Midbrain (tissue), 1 donor: Measurements from ENCODE around the gene SPEF2.
"Not testable (repeated sequence)": the region's sequence is repeated elsewhere in the genome, so short reads cannot be mapped to it uniquely, and the experiment has no call there.

Experiments
- DNase-seq: peaks from one replicate; lab custom pipeline; 2025; lab: John Stamatoyannopoulos, UW

The SPEF2 gene

DNA sequence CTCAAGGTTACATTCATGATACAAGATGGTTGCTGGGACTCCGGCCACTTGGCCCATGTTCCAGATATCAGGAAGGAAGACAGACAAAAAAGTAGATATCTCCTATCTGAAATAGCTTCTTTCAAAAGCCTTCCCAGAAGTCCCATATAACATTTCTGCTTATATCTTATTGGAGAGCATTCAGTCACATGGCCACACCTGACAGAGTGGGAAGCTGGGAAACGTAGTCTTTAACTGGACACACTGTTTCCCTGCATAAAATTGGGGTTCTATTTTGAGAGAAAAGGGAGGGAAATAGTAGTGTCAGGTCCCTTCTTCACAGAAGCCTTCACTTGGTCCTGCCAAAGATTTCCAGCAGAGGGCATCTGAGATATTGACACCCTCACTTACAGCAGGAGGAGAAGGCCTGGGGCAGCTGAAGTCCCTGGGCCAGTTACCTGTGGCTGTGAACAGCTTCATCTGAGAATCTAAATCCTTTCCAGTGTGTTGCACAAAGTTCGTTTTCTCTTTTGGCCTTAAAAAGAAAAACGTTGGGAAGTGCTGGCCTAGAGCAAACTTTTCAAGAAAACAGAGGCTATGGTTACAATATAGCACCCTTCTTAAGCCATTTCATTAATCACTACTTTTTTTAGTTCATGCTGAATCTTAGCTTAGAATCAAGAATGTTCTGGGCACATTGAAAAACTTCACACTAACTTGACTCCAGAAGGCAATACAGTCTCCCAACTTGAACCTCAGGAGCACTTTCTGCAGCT, 33.5 kb downstream of the SPEF2 start:
- DNase-seq, result peak; percentile 52

- no peak for DNase-seq
Observed at GRCh38 chr5:35656721-35657120, 39.1 kb downstream of the SPEF2 start.

- no peak for DNase-seq
Observed at GRCh38 chr5:35657877-35658276, 40.2 kb downstream of the SPEF2 start.

GRCh38 chr5:35659556-35659955, 41.9 kb downstream of the SPEF2 start:
- no peak for DNase-seq

DNA sequence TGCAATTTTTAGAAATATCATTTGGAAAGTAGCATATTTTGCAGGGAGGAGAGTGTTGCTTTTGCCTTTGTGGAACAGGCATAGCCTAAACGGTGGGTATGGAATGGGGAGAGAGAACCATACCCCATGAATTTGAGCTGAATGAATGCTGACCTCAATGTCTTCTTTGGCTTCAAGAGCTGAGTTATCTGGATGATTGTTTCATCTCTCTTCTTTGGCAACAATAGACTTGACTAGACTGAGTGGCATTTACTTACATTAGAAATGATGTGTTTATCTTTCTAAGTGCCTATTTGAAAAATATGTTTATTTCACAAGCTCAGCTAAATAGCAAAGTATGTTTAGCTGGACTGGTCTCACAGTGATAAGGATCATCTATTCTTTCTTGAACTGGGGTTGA, 42.8 kb downstream of the SPEF2 start:
- no peak for DNase-seq

- DNase-seq, result no peak
Observed at GRCh38 chr5:35664584-35664983, 46.9 kb downstream of the SPEF2 start.

GRCh38 chr5:35665096-35665495, 47.4 kb downstream of the SPEF2 start:
- no peak for DNase-seq

DNA sequence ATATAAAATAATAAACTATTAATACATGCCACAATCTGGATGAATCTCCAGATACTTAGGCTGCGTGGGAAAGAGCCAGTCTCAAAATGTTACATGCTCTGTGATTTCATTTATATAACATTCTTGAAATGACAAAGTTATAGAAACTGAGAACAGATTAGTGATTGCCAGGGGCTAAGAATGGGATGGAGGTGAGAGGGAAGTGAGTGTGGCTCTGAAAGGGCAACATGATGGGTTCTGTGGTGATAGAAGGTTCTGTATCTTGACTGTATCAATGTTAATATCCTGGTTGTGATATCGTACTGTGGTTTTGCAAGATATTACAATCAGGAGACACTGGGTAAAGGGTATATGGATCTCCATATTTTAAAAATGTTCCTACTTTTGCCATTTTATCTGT, 50.7 kb downstream of the SPEF2 start:
- DNase-seq, result no peak

GRCh38 chr5:35668794-35669193, 51.1 kb downstream of the SPEF2 start:
- DNase-seq, result no peak

DNA sequence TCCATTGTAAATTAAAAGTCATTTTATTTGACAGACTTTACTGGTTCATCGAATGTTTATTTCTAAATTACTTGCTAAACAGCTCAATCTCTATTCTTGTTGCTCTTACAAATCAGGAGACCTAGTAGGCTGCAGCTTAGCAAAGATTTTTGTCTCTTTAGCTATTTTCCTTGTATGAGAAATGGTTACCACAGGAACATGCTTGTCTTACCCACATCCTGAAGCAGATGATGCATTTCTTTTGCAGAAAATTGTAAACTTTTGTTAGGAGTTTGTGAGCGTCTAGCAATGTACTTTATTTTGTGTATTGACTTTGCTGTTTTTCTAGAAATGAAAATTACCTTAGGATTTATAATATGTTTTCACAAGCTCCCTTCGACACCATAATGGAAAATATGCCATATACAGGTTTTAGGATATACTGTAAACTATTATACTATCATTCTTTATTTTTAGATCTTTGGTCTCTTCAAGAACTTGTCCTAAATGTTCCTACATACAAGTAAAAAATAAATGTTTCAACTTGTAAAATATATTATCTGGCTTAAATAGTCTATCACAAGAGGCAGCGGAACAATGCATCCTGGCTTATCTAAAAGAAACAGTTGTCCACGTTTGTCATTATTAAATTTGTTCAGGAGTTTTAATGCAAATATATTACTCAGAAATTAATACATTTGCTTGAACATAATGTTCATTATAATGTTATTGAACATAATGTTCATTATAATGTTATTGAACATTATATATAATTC, 54.1 kb downstream of the SPEF2 start:
- no peak for DNase-seq

- not testable (repeated sequence) for DNase-seq
Observed at GRCh38 chr5:35672296-35672655, 54.6 kb downstream of the SPEF2 start.

DNA sequence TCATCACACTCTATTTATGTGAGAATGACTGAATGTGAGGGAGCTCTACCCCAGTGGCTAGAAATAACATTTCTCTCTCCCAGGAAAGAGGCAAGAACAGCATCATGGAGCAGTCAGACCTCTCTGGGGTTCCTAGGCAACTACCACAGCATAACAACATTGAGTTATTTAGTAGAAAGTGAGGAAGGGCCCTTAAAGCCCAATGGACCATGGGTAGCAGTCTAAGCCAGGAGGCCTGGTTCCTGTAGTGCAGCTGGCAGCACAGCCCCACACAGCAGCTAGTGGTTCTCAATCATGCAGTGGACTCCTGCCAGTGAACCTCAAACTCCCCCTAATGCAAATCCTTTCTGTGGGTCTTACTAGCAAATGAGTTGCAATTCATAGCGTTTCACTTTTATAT, 55.3 kb downstream of the SPEF2 start:
- no peak for DNase-seq

- no peak for DNase-seq
Observed at GRCh38 chr5:35674049-35674448, 56.4 kb downstream of the SPEF2 start.

GRCh38 chr5:35675392-35675791, 57.7 kb downstream of the SPEF2 start:
- no peak for DNase-seq

- DNase-seq, result no peak
Observed at GRCh38 chr5:35677878-35678277, 60.2 kb downstream of the SPEF2 start.

GRCh38 chr5:35678661-35679060, 61.0 kb downstream of the SPEF2 start:
- DNase-seq, result no peak

DNA sequence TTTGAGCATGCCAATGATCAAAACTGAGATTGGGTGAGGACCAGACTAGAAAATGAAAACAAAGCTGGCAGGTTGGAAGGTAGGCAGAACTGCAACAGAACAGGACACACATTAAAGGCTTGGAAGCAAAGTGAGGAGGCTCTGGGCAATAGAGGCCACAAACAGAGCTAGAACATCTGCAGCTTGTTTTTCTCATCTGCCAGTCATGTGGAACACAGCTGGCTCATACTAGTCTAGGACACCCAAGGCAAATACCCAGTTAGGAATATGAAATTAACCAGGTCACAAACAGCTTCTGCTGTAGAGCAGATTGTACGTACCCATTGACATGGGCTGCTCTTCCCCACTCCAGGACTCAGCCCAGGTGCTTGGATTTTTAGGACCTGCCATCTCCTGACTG, 61.7 kb downstream of the SPEF2 start:
- no peak for DNase-seq

- DNase-seq, result no peak
Observed at GRCh38 chr5:35681911-35682310, 64.2 kb downstream of the SPEF2 start.

- no peak for DNase-seq
Observed at GRCh38 chr5:35683466-35683865, 65.8 kb downstream of the SPEF2 start.

DNA sequence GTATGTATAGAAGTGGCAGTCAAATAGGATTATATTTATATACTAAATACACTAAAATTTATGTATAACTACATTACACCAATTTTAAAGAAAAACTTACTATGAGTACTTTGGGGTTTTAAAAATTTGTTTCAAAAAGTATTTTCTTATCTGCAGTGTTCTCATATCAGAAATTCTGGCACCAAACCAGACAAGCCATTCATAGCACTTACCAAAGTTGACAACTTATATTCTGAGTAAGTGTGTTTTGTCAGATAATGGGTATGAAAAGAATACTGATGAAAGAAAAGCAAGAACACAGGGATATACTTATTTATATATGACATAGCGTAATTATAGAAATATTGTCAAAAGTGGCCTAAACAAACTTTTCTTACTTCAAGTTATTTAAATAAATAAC, 67.5 kb downstream of the SPEF2 start:
- DNase-seq, result no peak

GRCh38 chr5:35687961-35688360, 70.3 kb downstream of the SPEF2 start:
- no peak for DNase-seq

DNA sequence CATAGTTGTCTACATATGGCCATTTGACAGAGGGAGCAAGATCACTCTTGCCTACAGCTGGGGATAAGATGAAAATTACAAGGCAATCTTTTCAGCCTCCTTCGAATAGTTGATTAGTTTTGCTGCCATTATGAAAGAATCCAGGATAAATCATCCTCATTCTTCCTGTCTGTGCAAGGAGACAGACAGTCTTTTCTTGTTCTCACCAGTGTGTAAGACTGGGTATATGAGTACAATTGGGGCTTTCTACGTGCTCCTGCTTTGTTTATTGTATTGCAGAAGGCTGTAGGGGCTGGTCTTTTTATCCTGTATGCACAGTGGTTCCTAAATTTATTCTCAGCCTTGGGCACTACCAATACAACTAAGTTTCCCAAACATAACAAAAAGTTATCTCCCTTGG, 76.8 kb downstream of the SPEF2 start:
- peak; percentile 43 for DNase-seq

- DNase-seq, result no peak
Observed at GRCh38 chr5:35698047-35698808, 80.6 kb downstream of the SPEF2 start.
